Activated T-helper 17 cell treated with anti-CD3 and anti-CD28 coated beads, Interleukin-2, amount 50 U/mL, for 72 hours (primary cell): ENCODE results near the gene ERC2. TPM values are rescaled to one million over a fixed set of nuclear protein-coding genes. Genes with fewer than 3 reads are reported as not detected.

Source experiments
- ATAC-seq: fragments of 150-1000 bp; cut with Tn5 transposase; replicated peaks from 2 replicates; pipeline ENCODE4 v1.10.0; 2021; ENCODE audit warnings: mild to moderate bottlenecking, moderate library complexity
- H3K27ac Mint-ChIP-seq: one replicate; pipeline ENCODE4 v1.8.0; 2022; ENCODE audit warnings: mixed read lengths
- H3K27me3 Mint-ChIP-seq: one replicate; pipeline ENCODE4 v1.8.0; 2022; ENCODE audit warnings: mixed read lengths
- H3K36me3 Mint-ChIP-seq: one replicate; pipeline ENCODE4 v1.8.0; 2022; ENCODE audit warnings: low read depth, mild to moderate bottlenecking, mixed read lengths
- H3K4me1 Mint-ChIP-seq: one replicate; pipeline ENCODE4 v1.8.0; 2022; ENCODE audit warnings: mixed read lengths
- H3K4me3 Mint-ChIP-seq: one replicate; pipeline ENCODE4 v1.8.0; 2022; ENCODE audit warnings: mild to moderate bottlenecking, mixed read lengths
- H3K9me3 Mint-ChIP-seq: one replicate; pipeline ENCODE4 v1.8.0; 2022; ENCODE audit warnings: mixed read lengths
- total RNA-seq, 2 donors: library from RNA; stranded (reverse); gene quantifications; one replicate each; pipeline ENCODE4 v1.2.3, GENCODE V29; 2022

ERC2 gene
- total RNA-seq, 2 donors from 2014 or later: not detected

- ATAC-seq: no peak
- H3K27me3 Mint-ChIP-seq: no peaks in the 10 kb centered on the region
- H3K4me1 Mint-ChIP-seq: no peaks in the 10 kb centered on the region
- no peaks in the 10 kb centered on the region for H3K36me3 Mint-ChIP-seq
- no peak overlapping the region for H3K27ac Mint-ChIP-seq
- H3K4me3 Mint-ChIP-seq: no peak overlapping the region
- peaks cover 4% of the 10 kb centered on the region for H3K9me3 Mint-ChIP-seq
These were observed 702.2 kb downstream of the ERC2 start for GRCh38 chr3:55765906-55766701.

GRCh38 chr3:55765398-55765797 is 702.9 kb downstream of the ERC2 start:
- no peaks in the 10 kb centered on the region for H3K27me3 Mint-ChIP-seq
- no peak overlapping the region for H3K27ac Mint-ChIP-seq
- ATAC-seq: no peak
- H3K36me3 Mint-ChIP-seq: no peaks in the 10 kb centered on the region
- H3K4me1 Mint-ChIP-seq: no peaks in the 10 kb centered on the region
- no peak overlapping the region for H3K4me3 Mint-ChIP-seq
- peaks cover 4% of the 10 kb centered on the region for H3K9me3 Mint-ChIP-seq

GRCh38 chr3:55756976-55757375 is 711.3 kb downstream of the ERC2 start:
- Mint-ChIP-seq H3K4me3 (no peak overlapping the region), H3K27ac (no peak overlapping the region), H3K9me3 (no peaks in the 10 kb centered on the region), H3K4me1 (no peaks in the 10 kb centered on the region), H3K36me3 (no peaks in the 10 kb centered on the region), H3K27me3 (no peaks in the 10 kb centered on the region)
- ATAC-seq: no peak

GRCh38 chr3:55755516-55756205 is 712.6 kb downstream of the ERC2 start:
- H3K9me3 Mint-ChIP-seq: no peaks in the 10 kb centered on the region
- H3K4me3 Mint-ChIP-seq: no peak overlapping the region
- no peak overlapping the region for H3K27ac Mint-ChIP-seq

GRCh38 chr3:55752911-55753310 is 715.4 kb downstream of the ERC2 start:
- no peaks in the 10 kb centered on the region for H3K9me3 Mint-ChIP-seq

More at GRCh38 chr3:55755516-55756205, 712.6 kb downstream of the ERC2 start:
- H3K27me3 Mint-ChIP-seq: no peaks in the 10 kb centered on the region
- no peaks in the 10 kb centered on the region for H3K4me1 Mint-ChIP-seq
- H3K36me3 Mint-ChIP-seq: no peaks in the 10 kb centered on the region
- no peak for ATAC-seq

GRCh38 chr3:55751730-55752129 is 716.5 kb downstream of the ERC2 start:
- H3K27me3 Mint-ChIP-seq: no peaks in the 10 kb centered on the region
- no peak overlapping the region for H3K4me3 Mint-ChIP-seq
- no peaks in the 10 kb centered on the region for H3K9me3 Mint-ChIP-seq
- no peaks in the 10 kb centered on the region for H3K36me3 Mint-ChIP-seq
- H3K27ac Mint-ChIP-seq: no peak overlapping the region
- ATAC-seq: no peak
- no peaks in the 10 kb centered on the region for H3K4me1 Mint-ChIP-seq

More at GRCh38 chr3:55752911-55753310, 715.4 kb downstream of the ERC2 start:
- no peak for ATAC-seq
- Mint-ChIP-seq H3K27ac (no peak overlapping the region), H3K27me3 (no peaks in the 10 kb centered on the region), H3K4me1 (no peaks in the 10 kb centered on the region), H3K36me3 (no peaks in the 10 kb centered on the region), H3K4me3 (no peak overlapping the region)

- H3K36me3 Mint-ChIP-seq: no peaks in the 10 kb centered on the region
- H3K9me3 Mint-ChIP-seq: no peaks in the 10 kb centered on the region
- ATAC-seq: no peak
- no peak overlapping the region for H3K27ac Mint-ChIP-seq
- H3K4me3 Mint-ChIP-seq: no peak overlapping the region
- no peaks in the 10 kb centered on the region for H3K27me3 Mint-ChIP-seq
- H3K4me1 Mint-ChIP-seq: no peaks in the 10 kb centered on the region
These were observed 717.7 kb downstream of the ERC2 start for GRCh38 chr3:55750525-55750924.

GRCh38 chr3:55749036-55749435 is 719.2 kb downstream of the ERC2 start:
- no peaks in the 10 kb centered on the region for H3K9me3 Mint-ChIP-seq
- no peak for ATAC-seq
- no peak overlapping the region for H3K4me3 Mint-ChIP-seq
- H3K27me3 Mint-ChIP-seq: no peaks in the 10 kb centered on the region
- H3K4me1 Mint-ChIP-seq: no peaks in the 10 kb centered on the region
- H3K27ac Mint-ChIP-seq: no peak overlapping the region
- H3K36me3 Mint-ChIP-seq: no peaks in the 10 kb centered on the region

- no peaks in the 10 kb centered on the region for H3K27me3 Mint-ChIP-seq
- no peaks in the 10 kb centered on the region for H3K36me3 Mint-ChIP-seq
- no peaks in the 10 kb centered on the region for H3K4me1 Mint-ChIP-seq
- H3K9me3 Mint-ChIP-seq: no peaks in the 10 kb centered on the region
- no peak overlapping the region for H3K27ac Mint-ChIP-seq
- no peak for ATAC-seq
- H3K4me3 Mint-ChIP-seq: no peak overlapping the region
These were observed 721.4 kb downstream of the ERC2 start for GRCh38 chr3:55746808-55747413.

GRCh38 chr3:55742832-55743136 is 725.5 kb downstream of the ERC2 start:
- Mint-ChIP-seq H3K4me1 (no peaks in the 10 kb centered on the region), H3K27ac (no peak overlapping the region), H3K9me3 (no peaks in the 10 kb centered on the region), H3K36me3 (no peaks in the 10 kb centered on the region), H3K4me3 (no peak overlapping the region), H3K27me3 (peaks cover 4% of the 10 kb centered on the region)
- ATAC-seq: no peak

- Mint-ChIP-seq H3K36me3 (no peaks in the 10 kb centered on the region), H3K4me1 (no peaks in the 10 kb centered on the region), H3K27me3 (peaks cover 4% of the 10 kb centered on the region), H3K4me3 (no peak overlapping the region), H3K9me3 (no peaks in the 10 kb centered on the region), H3K27ac (no peak overlapping the region)
- no peak for ATAC-seq
These were observed 726.0 kb downstream of the ERC2 start for GRCh38 chr3:55742022-55742831.

- Mint-ChIP-seq H3K27ac (no peak overlapping the region), H3K36me3 (no peaks in the 10 kb centered on the region), H3K4me1 (no peaks in the 10 kb centered on the region), H3K4me3 (no peak overlapping the region), H3K9me3 (no peaks in the 10 kb centered on the region), H3K27me3 (peaks cover 4% of the 10 kb centered on the region)
- no peak for ATAC-seq
These were observed 731.1 kb downstream of the ERC2 start for GRCh38 chr3:55737186-55737585.

GRCh38 chr3:55735976-55736375 is 732.3 kb downstream of the ERC2 start:
- H3K27me3 Mint-ChIP-seq: no peaks in the 10 kb centered on the region
- H3K9me3 Mint-ChIP-seq: no peaks in the 10 kb centered on the region
- no peaks in the 10 kb centered on the region for H3K4me1 Mint-ChIP-seq
- ATAC-seq: no peak
- no peaks in the 10 kb centered on the region for H3K36me3 Mint-ChIP-seq
- no peak overlapping the region for H3K27ac Mint-ChIP-seq
- H3K4me3 Mint-ChIP-seq: no peak overlapping the region

GRCh38 chr3:55731741-55732140 is 736.5 kb downstream of the ERC2 start:
- no peak for ATAC-seq
- no peaks in the 10 kb centered on the region for H3K4me1 Mint-ChIP-seq
- H3K9me3 Mint-ChIP-seq: no peaks in the 10 kb centered on the region
- no peaks in the 10 kb centered on the region for H3K36me3 Mint-ChIP-seq
- no peaks in the 10 kb centered on the region for H3K27me3 Mint-ChIP-seq
- no peak overlapping the region for H3K27ac Mint-ChIP-seq
- no peak overlapping the region for H3K4me3 Mint-ChIP-seq
